ENCODE data around the gene PLAAT4.
"Not testable (repeated sequence)": the region's sequence is repeated elsewhere in the genome, so short reads cannot be mapped to it uniquely, and the experiment has no call there.

PLAAT4 gene

DNA sequence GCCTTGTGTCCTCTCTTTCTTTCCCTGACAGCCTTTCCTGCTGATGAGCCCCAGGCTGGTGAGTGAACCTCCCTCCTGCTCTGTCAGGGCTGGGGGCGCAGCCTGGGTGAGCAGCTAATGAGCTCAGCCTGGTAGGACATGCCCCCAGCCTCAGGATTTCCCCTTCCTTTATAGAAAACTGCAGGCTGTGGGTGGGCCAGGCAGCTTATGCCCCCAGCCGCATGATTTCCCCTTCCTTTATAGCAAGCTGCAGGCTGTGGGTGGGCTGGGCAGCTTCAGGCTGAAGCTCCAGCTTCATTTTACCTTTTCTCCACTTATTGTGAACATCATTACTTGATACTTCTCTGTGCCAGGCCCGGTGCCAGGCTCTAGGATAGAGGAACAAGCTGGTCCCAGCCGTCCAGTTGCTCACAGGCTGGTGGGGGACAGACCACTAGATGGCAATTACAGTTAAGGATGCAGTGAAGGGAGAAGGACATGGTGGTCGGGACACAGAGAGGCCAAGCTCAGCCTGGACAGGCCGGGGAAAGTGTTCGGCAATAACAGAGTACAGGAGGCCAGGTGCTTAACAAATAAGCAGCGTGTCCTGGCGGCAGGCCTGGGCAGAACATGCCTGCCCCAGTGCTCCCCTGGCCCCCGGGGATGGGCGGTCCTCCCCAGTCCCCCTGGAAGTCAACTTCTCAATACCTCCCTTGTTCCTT, 25.4 kb upstream of the PLAAT4 start:
- no peak for DNase-seq

DNA sequence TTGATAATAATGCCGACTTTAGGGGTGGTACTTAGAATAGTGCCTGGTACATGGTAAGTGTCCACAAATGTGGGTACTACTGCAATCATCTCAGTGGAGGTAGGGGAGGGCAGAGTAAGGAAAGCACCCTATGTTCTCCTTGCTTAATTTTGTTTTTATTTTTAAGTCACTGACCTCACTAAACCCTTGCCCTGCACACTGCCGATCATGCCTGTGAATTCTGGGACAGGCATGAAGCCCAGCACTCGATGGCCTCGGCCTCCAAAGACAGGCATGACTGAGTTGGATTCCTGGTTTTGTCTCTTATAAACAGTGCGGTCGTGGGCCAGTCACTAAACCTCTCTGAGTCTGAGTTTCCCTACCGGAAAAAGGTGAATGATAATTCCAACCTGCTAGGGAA, 23.8 kb upstream of the PLAAT4 start:
- no peak for DNase-seq

DNA sequence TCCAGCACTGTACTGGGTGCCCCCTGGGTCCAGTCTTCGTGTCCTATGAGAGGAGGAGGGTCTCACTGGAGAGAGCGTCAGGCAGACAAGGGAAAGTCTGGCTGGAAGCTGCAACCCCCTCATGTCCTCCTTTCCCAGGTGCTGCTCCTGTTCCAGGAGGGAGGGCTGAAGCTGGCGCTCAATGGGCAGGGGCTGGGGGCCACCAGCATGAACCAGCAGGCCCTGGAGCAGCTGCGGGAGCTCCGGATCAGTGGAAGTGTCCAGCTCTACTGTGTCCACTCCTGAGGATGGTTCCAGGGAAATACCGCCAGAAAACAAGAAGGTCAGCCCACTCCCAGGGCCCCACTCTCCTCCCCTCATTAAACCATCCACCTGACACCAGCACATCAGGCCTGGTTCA, 20.5 kb upstream of the PLAAT4 start:
- no peak for DNase-seq

DNA sequence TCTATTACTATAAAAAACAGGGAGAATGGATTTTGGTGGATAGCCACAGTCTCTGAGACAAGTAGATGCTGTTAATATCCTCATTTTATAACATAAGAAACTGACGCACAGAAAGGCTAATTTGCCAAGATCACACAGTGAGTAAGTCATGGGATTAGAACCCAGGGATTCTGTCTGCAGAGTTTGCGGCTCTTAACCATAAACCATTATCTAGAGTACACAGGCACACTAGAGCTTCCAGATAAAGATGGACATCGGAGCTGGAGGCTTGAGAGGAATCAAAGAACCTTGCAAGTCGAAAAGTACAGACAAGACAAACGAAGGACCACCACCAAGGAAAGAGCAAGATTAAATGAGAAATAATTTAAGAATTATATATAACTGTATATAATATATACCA, 19.5 kb upstream of the PLAAT4 start:
- no peak for DNase-seq

DNA sequence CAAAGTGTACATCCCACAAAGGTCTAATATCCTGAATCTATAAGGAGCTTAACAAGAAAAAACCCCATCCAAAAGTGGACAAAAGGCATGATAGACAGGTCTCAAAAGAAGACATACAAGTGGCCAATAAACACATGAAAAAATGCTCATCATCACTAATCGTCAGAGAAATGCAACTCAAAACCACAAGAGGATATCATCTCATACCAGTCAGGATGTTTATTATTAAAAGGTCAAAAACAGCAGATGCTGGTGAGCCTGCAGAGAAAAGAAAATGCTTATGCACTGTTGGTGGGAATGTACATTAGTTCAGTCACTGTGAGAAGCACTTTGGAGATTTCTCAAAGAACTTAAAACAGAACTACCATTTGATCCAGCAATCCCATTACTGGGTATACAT, 18.1 kb upstream of the PLAAT4 start:
- peak; percentile 28 for DNase-seq

DNA sequence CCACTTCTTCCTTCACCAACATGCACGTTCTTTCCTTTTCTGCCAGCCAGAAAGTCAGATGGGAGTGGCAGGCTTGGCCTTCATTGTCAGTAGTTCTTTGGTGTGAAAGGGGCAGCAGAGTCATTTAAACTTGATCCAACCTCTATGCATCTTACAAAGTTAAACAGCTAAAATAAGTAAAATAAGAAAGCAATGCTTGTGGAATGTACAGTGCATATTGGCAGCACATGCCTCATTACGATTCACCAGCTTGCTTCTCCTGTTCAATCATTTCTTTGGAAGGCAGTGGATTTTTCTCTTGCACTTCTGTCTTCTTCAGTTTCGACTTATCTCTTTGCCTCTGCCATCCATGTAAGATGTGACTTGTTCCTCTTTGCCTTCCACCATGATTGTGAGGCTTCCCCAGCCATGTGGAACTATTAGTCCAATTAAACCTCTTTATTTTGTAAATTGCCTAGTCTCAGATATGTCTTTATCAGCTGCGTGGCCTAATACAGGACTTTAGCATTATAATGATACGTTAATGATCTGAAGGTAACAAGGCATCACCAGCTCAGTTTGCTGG, 15.9 kb upstream of the PLAAT4 start:
- DNase-seq: no peak

DNA sequence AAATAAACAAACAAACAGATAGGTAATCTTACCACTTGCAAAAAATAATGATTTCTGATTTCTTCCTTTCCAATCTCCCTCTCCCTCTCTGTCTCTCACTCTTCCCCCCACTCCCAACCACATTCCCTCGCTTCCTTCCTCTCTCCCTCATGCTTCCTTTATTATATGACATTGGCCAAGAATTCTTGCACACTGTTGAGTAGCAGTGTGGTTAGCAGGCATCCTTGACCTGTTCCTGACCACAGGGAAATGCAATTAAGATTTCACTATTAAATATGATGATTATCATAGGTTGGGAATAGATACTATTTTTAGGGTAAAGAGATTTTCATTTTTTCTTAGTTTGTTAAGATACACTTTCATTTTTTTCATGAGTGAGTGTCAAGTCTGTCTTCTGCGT, 14.7 kb upstream of the PLAAT4 start:
- DNase-seq: no peak

DNA sequence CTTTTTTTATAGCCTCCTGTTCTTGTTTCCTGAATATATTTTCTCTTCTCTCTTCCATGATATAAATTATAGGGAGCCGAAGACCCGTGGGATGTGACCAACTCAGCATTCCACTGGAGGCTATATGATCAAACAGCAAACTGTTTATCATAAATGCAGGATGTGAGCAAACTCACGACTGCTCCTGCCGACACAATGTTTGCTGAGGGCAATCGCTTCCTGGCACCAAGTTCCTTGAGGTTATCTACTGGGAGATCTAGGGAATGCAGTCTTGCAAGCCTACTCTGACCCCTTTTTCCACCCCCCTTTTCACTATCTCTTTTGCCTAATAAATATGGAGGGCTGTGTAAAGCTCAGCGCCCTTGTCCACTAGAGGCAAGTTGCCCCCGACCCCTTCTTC, 13.5 kb upstream of the PLAAT4 start:
- no peak for DNase-seq

DNA sequence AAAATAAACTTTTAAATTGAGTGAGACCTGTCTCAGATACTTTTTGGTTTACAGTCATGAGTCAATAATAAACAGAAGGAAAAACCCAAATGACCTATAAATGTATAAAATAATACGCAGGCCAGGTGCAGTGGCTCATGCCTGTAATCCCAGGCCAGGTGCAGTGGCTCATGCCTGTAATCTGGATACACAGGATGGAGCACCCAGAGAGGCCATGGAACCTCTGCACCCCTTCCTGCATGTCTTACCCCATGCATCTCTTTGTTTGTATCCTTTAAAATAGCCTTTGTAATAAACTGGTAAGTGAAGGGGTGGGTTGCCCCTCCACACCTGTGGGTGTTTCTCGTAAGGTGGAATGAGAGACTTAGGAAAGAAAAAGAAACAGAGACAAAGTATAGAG, 8.9 kb upstream of the PLAAT4 start:
- DNase-seq: no peak

DNA sequence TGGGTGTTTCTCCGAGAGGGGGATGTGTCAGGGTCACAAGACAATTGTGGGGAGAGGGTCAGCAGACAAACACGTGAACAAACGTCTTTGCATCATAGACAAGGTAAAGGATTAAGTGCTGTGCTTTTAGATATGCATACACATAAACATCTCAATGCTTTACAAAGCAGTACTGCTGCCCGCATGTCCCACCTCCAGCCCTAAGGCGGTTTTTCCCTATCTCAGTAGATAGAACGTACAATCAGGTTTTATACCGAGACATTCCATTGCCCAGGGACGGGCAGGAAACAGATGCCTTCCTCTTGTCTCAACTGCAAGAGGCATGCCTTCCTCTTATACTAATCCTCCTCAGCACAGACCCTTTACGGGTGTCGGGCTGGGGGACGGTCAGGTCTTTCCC, 8.5 kb upstream of the PLAAT4 start:
- not testable (repeated sequence) for DNase-seq

DNA sequence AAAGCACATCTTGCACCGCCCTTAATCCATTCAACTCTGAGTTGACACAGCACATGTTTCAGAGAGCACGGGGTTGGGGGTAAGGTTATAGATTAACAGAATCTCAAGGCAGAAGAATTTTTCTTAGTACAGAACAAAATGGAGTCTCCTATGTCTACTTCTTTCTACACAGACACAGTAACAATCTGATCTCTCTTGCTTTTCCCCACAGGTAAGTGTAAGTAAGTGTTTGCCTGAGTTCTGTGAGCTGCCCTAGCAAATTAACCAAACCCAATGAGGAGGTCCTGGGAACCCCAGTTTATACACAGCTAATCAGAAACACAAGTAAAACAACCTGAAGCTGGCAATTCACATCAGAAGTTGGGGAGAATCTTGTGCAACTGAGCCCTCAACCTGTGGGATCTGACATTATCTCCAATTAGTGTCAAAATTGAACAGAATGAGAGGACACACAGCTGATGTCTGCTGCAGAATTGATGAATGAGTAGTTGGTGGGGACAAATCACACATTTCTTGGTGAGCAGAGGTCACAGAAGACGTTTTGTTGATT, 7.8 kb upstream of the PLAAT4 start:
- not testable (repeated sequence) for DNase-seq

DNA sequence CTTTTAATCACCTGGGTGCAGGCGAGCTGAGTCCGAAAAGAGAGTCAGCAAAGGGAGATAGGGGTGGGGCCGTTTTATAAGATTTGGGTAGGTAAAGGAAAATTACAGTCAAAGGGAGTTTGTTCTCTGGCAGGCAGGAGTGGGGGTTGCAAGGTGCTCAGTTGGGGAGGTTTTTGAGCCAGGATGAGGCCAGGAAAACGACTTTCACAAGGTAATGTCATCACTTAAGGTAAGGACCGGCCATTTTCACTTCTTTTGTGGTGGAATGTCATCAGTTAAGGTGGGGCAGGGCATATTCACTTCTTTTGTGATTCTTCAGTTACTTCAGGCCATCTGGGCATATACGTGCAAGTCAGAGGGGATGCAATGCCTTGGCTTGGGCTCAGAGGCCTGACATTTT, 7.2 kb upstream of the PLAAT4 start:
- DNase-seq: not testable (repeated sequence)

DNA sequence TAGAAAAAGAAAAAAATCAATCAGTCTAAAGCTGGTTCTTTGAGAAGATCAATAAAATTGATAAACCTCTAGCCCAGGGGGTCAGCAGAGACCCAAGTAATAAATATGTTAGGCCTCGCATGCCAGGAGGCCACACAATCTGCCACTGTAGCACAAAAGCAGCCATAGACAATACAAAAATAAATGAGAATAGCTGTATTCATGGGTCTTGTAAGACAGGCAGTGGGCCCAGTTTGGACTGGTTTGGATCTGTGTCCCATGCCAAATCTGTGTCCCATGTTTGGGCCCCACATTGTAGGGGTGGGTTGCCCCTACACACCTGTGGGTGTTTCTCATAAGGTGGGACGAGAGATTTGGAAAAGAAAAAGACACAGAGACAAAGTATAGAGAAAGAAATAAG, 6.6 kb upstream of the PLAAT4 start:
- DNase-seq: no peak

DNA sequence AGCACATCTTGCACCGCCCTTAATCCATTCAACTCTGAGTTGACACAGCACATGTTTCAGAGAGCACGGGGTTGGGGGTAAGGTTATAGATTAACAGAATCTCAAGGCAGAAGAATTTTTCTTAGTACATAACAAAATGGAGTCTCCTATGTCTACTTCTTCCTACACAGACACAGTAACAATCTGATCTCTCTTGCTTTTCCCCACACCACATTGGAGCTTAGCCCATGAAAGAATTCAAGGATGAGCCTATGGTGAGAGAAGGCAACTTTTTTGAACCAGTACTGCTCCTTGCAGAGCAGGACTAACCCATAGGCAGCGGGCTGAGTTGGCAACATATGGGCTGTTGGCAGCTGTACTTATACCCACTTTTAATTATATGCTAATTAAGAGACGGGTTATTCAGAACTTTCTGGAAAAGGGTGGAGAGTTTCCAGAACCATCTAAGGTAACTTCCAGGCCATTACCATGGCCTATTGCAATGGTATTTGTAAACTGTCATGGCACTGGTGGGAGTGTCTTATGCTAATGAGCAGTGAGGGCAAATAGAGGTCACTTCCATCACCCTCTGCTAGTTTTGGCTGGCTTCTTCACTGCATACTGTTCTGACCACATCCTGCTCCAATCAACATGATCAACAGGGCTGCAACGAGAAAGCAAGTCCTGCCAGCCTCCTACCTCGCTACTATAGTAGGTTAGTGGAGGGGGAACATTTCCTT, 5.4 kb upstream of the PLAAT4 start:
- DNase-seq: peak; percentile 82

DNA sequence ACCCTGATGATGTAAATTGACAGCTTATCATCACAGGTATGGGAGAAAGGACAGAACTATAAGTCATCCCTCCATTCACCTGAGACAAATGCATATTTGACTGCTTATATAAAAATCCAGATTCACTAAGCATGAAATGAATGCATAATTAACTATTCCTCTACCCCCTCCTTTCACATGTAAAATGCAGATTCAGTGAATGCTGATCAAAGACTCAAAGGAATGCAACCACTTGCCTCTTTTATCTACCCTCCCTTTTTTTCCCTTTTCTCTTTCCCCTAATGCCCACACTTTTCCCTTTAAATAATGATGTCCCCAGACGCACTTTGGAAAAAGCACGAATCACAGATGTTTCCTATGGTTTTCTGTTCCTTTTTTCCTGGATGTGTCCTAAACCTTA, 4.5 kb upstream of the PLAAT4 start:
- no peak for DNase-seq

DNA sequence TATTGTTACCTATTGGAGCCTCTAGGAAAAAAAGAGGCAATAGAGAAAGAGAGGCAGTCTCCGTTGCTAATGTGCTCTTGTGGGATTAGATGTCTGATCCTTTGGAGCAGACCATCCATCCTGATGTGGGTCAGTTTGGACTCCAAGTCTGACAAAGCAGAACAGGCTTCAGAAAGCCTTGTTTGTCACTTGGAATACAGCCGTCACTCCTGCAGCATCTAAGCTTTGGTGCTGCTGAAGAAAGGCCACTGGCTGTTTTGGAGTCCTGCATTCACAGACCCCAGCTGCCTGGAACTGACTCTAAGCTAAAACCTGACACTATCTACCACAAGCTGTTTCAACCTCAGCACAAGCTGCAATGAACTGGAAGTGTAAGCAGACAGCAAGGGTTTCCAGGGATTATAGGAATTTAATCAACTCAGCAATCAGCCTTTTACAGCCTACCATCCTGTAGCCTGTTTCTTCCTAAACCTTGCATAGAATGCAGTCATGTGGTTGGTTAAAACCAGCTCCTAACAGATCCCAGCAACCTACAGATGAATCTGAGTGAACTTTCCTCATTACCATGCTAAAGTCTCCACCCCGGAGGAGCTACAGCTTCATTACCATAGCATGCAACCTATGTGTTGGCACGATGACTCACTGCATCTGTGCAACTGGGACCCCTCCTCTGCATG, 3.7 kb upstream of the PLAAT4 start:
- DNase-seq: no peak

DNA sequence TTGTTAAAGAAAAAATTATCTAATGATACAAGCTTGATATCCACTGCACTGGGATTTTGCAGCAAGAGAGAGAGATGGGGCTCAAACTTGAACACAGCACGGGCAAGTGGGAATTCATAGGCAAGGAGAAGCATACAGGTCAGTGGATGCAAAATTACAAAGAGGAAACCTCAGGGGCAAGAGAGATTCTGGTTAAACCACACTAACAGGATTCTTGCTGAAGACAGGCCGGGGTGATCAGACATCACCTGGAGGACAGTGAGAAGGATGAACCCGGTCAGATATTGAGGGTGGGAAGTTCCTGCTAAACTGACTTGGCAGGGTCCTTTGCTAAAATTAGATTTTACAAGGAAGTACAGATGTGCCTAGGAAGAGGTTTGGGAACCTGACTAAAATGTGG, 2.5 kb upstream of the PLAAT4 start:
- no peak for DNase-seq

DNA sequence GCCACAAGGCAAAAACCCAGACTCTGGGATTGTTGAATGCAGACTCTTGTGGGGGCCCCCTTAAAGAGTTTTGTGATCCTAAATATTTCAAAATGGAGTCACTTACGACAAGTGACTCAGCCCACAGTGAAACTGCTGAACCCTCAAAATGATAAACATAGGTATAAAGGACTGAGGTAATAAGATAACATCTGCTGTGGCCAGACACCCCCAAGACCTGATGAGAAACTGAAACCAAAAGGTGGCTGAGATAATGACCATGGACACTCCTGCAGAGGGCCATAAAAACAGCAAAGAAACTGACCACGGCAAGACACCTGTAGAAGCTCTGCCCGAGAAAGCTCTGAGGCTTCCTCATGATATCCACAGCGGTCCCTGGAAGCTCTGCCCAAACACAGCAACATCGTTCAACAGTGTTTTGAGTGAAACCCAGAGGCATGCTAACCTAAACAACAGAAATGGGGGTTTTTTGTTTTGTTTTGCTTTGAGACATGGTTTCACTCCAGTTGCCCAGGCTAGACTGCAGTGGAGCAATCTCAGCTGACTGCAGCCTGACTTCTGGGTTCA, 1.6 kb upstream of the PLAAT4 start:
- DNase-seq: no peak

DNA sequence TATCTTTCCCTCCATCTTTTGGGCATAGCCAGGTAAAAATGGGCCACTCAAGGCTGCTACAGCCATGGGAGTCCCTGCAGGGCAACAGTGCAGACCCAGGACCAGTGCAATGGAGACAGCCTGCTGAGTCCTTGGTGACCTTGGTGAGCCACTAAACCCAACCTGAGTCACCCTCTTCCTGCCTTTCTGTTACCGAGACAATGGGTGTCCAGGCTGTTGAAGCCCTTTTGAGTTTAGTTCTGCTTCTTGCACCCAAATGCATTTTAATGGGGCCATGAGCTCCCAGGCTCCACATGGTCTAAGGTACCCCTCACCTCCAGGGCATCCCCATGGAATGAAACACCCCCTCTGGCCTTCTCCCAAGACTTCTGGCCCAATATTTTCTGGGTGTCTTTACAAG, 874 bp upstream of the PLAAT4 start:
- DNase-seq: no peak

DNA sequence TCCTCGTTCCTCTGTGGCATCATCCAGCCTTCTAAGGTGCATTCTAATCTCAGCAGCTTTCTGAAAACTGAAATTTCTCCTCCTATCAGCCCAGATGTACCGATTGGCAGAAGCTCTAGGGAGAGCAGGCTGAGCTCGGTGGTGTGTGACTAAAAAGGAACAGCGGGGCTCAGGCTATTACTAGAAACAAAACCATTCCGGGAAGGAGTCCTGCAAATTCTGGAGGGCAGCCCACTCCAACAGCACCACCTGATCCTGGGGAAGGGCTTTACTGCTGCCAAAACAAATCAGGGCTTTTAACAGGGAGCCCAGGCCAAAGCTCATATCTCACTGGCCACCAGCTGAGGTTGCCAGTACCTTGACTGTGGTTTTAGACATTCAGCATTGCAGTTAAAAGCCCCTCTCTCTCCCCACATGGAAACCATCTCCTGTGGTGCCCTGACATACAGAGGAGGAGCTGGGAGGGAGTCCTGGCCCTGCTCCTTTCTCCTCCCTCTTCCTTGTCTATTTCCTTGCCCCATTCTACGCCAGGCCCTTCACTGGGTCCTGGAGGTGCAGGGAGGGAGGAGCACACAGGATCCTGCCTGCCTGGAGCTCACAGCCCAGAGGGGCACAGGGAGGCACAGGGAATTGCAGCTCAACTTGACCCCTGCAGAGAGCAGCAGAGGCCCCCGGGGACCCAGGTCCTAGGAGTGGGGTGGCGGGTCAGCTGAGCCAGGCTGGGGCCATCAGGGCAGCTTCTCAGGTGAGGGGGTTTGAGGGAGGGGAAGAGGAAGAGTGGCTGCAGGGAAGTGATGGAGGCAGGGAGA, 889 bp downstream of the PLAAT4 start:
- peak; percentile 34 for DNase-seq

DNA sequence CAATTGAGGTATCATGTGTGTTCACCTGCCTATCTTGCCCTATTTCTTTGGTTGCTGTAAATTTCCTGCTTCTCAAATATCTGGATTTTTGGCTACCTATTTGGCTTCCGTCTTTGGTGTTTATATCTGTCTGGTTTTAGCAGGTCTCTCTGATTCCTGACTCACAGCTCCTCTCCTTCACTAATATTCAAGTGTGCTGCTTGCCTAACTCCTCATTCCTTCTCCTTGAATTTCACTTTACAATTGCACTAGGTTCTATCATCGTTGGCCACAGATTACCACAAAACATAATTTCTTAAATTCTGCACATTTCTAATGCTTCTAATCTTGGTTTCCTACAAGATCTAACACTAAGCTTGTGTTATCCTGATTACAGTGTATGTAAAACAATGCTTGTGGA, 5.9 kb downstream of the PLAAT4 start:
- not testable (repeated sequence) for DNase-seq

DNA sequence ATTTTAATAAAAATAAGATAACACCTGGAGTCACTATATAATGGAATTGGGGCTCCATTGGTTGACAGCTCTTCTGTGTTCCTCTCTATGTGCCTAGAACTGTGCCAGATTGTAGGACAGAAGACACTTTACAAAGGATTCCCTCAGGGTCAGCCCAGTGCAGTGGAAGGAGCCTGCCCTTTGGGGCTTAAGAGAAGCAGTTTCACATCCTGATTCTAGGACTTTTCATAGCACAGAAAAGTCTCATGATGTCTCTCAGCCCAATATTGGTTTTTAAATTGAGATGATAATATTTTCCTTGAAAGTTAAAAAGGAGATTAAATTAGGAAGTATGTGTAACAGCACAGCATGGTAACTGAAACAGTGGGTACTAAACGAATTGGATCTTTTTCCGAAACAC, 7.1 kb downstream of the PLAAT4 start:
- no peak for DNase-seq
